Measurements from ENCODE around the gene HDGFL3. TPM values are rescaled to one million over a fixed set of nuclear protein-coding genes. Genes with fewer than 3 reads are reported as not detected.

The HDGFL3 gene
- total RNA-seq, 5 donors from 2014 or later (not counting 1 experiment from before 2014, with no cell fraction given), result 3.7 to 13.4 (median 9.9) TPM

- POLR2A ChIA-PET, result no interaction called here
- Mint-ChIP-seq H3K9me3 (no peaks in the 10 kb centered on the region), H3K36me3 (no peaks in the 10 kb centered on the region), H3K27me3 (peaks cover 8 to 14% of the 10 kb centered on the region in 2 donors), H3K27ac (no peak overlapping the region), H3K4me3 (no peak overlapping the region), H3K4me1 (no peaks in the 10 kb centered on the region)
- 100% methylated on average over 1 of the region's 3 CpGs for WGBS (ENCODE audit: insufficient coverage)
- no peak for ATAC-seq (replicated peaks in 1 of 4)
- DNase-seq, result no peak
- Histone ChIP-seq H3K4me3 (ENCODE audit: control insufficient read depth in 1 of 2, extremely low read depth in 1 of 2, low read length in 1 of 2) (no peak overlapping the region), H3K4me1 (ENCODE audit: control insufficient read depth in 1 of 2, extremely low read depth in 1 of 2, insufficient read depth in 2 of 2, low read length in 2 of 2) (no peaks in the 10 kb centered on the region), H3K27ac (ENCODE audit: low read length) (no peak overlapping the region), H3K9me3 (no peaks in the 10 kb centered on the region), H3K36me3 (ENCODE audit: control insufficient read depth in 2 of 2, extremely low read depth in 1 of 2, insufficient read depth in 1 of 2, low read length in 1 of 2) (no peaks in the 10 kb centered on the region), H3K27me3 (replicated peaks in 1 of 2; ENCODE audit: control insufficient read depth in 2 of 2, extremely low read depth in 1 of 2, insufficient read depth in 2 of 2, low read length in 1 of 2) (peaks cover 0 to 8% of the 10 kb centered on the region in 2 experiments)
- CTCF ChIA-PET, result interaction anchor here in 1 of 2 donors (0.7 kb wide), 1 partner anchor 9 kb away, joined by 3 read pairs; no protein-coding TSS in a partner anchor
These were observed 92.2 kb downstream of the HDGFL3 start for GRCh38 chr15:83115410-83115809.

- Mint-ChIP-seq H3K36me3 (no peaks in the 10 kb centered on the region), H3K4me3 (no peak overlapping the region), H3K9me3 (no peaks in the 10 kb centered on the region), H3K27me3 (peaks cover 14 to 17% of the 10 kb centered on the region in 2 donors), H3K4me1 (peaks cover 0 to 2% (median 0%) of the 10 kb centered on the region in 3 donors), H3K27ac (no peak overlapping the region)
- H3K36me3 ChIP-seq (ENCODE audit: control insufficient read depth in 2 of 2, extremely low read depth in 1 of 2, insufficient read depth in 1 of 2, low read length in 1 of 2), result no peaks in the 10 kb centered on the region
- ChIA-PET CTCF (interaction anchor here in 1 of 2 donors (0.7 kb wide), 1 partner anchor 10 kb away, joined by 3 read pairs; no protein-coding TSS in a partner anchor), POLR2A (no interaction called here)
- no peak for DNase-seq
- 100% methylated on average over 1 of the region's 6 CpGs for WGBS (ENCODE audit: insufficient coverage)
- H3K9me3 ChIP-seq, result no peaks in the 10 kb centered on the region
- no peaks in the 10 kb centered on the region for H3K4me1 ChIP-seq (ENCODE audit: control insufficient read depth in 1 of 2, extremely low read depth in 1 of 2, insufficient read depth in 2 of 2, low read length in 2 of 2)
- no peak overlapping the region for H3K27ac ChIP-seq (ENCODE audit: low read length)
- H3K4me3 ChIP-seq (ENCODE audit: control insufficient read depth in 1 of 2, extremely low read depth in 1 of 2, low read length in 1 of 2), result no peak overlapping the region
- peaks cover 0 to 13% of the 10 kb centered on the region in 2 experiments for H3K27me3 ChIP-seq (replicated peaks in 1 of 2; ENCODE audit: control insufficient read depth in 2 of 2, extremely low read depth in 1 of 2, insufficient read depth in 2 of 2, low read length in 1 of 2)
- ATAC-seq (replicated peaks in 1 of 4), result no peak
These were observed 92.8 kb downstream of the HDGFL3 start for GRCh38 chr15:83114856-83115255.

- H3K4me3 Mint-ChIP-seq, result no peak overlapping the region
- Histone ChIP-seq H3K27ac (ENCODE audit: low read length) (no peak overlapping the region), H3K4me1 (ENCODE audit: control insufficient read depth in 1 of 2, extremely low read depth in 1 of 2, insufficient read depth in 2 of 2, low read length in 2 of 2) (no peaks in the 10 kb centered on the region), H3K9me3 (no peaks in the 10 kb centered on the region), H3K27me3 (replicated peaks in 1 of 2; ENCODE audit: control insufficient read depth in 2 of 2, extremely low read depth in 1 of 2, insufficient read depth in 2 of 2, low read length in 1 of 2) (peaks cover 0 to 21% of the 10 kb centered on the region in 2 experiments), H3K4me3 (ENCODE audit: control insufficient read depth in 1 of 2, extremely low read depth in 1 of 2, low read length in 1 of 2) (no peak overlapping the region), H3K36me3 (ENCODE audit: control insufficient read depth in 2 of 2, extremely low read depth in 1 of 2, insufficient read depth in 1 of 2, low read length in 1 of 2) (no peaks in the 10 kb centered on the region)
- no peaks in the 10 kb centered on the region for H3K36me3 Mint-ChIP-seq
- H3K27ac Mint-ChIP-seq, result no peak overlapping the region
- H3K4me1 Mint-ChIP-seq, result peaks cover under 1 to 4% (median 3%) of the 10 kb centered on the region in 3 donors
- no peaks in the 10 kb centered on the region for H3K9me3 Mint-ChIP-seq
- no peak for DNase-seq
- CTCF ChIA-PET, result no interaction called here
- no peak for ATAC-seq (replicated peaks in 1 of 4)
- WGBS (ENCODE audit: insufficient coverage), result 90% methylated on average over 4 of the region's 5 CpGs
- H3K27me3 Mint-ChIP-seq, result peaks cover 21 to 24% of the 10 kb centered on the region in 2 donors
- POLR2A ChIA-PET, result no interaction called here
These were observed 93.5 kb downstream of the HDGFL3 start for GRCh38 chr15:83113881-83114674.

GRCh38 chr15:83112956-83113299 is 94.7 kb downstream of the HDGFL3 start:
- CTCF ChIA-PET, result no interaction called here

GRCh38 chr15:83112233-83112955 is 95.2 kb downstream of the HDGFL3 start:
- Mint-ChIP-seq H3K4me1 (peaks cover 9 to 16% (median 15%) of the 10 kb centered on the region in 3 donors), H3K27me3 (peaks cover 32 to 35% of the 10 kb centered on the region in 2 donors), H3K36me3 (no peaks in the 10 kb centered on the region), H3K27ac (no peak overlapping the region), H3K9me3 (no peaks in the 10 kb centered on the region), H3K4me3 (no peak overlapping the region)
- Histone ChIP-seq H3K27me3 (replicated peaks in 1 of 2; ENCODE audit: control insufficient read depth in 2 of 2, extremely low read depth in 1 of 2, insufficient read depth in 2 of 2, low read length in 1 of 2) (peaks cover 0 to 33% of the 10 kb centered on the region in 2 experiments), H3K4me3 (ENCODE audit: control insufficient read depth in 1 of 2, extremely low read depth in 1 of 2, low read length in 1 of 2) (no peak overlapping the region), H3K9me3 (no peaks in the 10 kb centered on the region), H3K4me1 (ENCODE audit: control insufficient read depth in 1 of 2, extremely low read depth in 1 of 2, insufficient read depth in 2 of 2, low read length in 2 of 2) (peaks cover 0 to 11% of the 10 kb centered on the region in 2 experiments), H3K36me3 (ENCODE audit: control insufficient read depth in 2 of 2, extremely low read depth in 1 of 2, insufficient read depth in 1 of 2, low read length in 1 of 2) (no peaks in the 10 kb centered on the region), H3K27ac (ENCODE audit: low read length) (no peak overlapping the region)
- POLR2A ChIA-PET, result no interaction called here
- ATAC-seq (replicated peaks in 1 of 4) (no peak), DNase-seq (no peak)
- CTCF ChIA-PET, result no interaction called here
- 65% methylated on average over 4 of the region's 8 CpGs for WGBS (ENCODE audit: insufficient coverage)

More at GRCh38 chr15:83112956-83113299, 94.7 kb downstream of the HDGFL3 start:
- WGBS (ENCODE audit: insufficient coverage), result 38% methylated on average over 2 of the region's 3 CpGs
- no peaks in the 10 kb centered on the region for H3K36me3 ChIP-seq (ENCODE audit: control insufficient read depth in 2 of 2, extremely low read depth in 1 of 2, insufficient read depth in 1 of 2, low read length in 1 of 2)
- H3K27ac Mint-ChIP-seq, result no peak overlapping the region
- no peaks in the 10 kb centered on the region for H3K9me3 ChIP-seq
- ATAC-seq (replicated peaks in 1 of 4) (no peak), DNase-seq (no peak)
- H3K36me3 Mint-ChIP-seq, result no peaks in the 10 kb centered on the region
- no peaks in the 10 kb centered on the region for H3K9me3 Mint-ChIP-seq
- no peak overlapping the region for H3K4me3 ChIP-seq (ENCODE audit: control insufficient read depth in 1 of 2, extremely low read depth in 1 of 2, low read length in 1 of 2)
- peaks cover 9 to 16% (median 15%) of the 10 kb centered on the region in 3 donors for H3K4me1 Mint-ChIP-seq
- H3K27me3 ChIP-seq (replicated peaks in 1 of 2; ENCODE audit: control insufficient read depth in 2 of 2, extremely low read depth in 1 of 2, insufficient read depth in 2 of 2, low read length in 1 of 2), result peaks cover 0 to 31% of the 10 kb centered on the region in 2 experiments
- POLR2A ChIA-PET, result no interaction called here
- H3K4me1 ChIP-seq (ENCODE audit: control insufficient read depth in 1 of 2, extremely low read depth in 1 of 2, insufficient read depth in 2 of 2, low read length in 2 of 2), result peaks cover 0 to 9% of the 10 kb centered on the region in 2 experiments
- peaks cover 32 to 35% of the 10 kb centered on the region in 2 donors for H3K27me3 Mint-ChIP-seq
- no peak overlapping the region for H3K4me3 Mint-ChIP-seq
- H3K27ac ChIP-seq (ENCODE audit: low read length), result no peak overlapping the region

- H3K27ac Mint-ChIP-seq, result no peak overlapping the region
- H3K36me3 Mint-ChIP-seq, result no peaks in the 10 kb centered on the region
- Histone ChIP-seq H3K4me3 (ENCODE audit: control insufficient read depth in 1 of 2, extremely low read depth in 1 of 2, low read length in 1 of 2) (no peak overlapping the region), H3K4me1 (ENCODE audit: control insufficient read depth in 1 of 2, extremely low read depth in 1 of 2, insufficient read depth in 2 of 2, low read length in 2 of 2) (peaks cover 0 to 14% of the 10 kb centered on the region in 2 experiments), H3K9me3 (no peaks in the 10 kb centered on the region), H3K27ac (ENCODE audit: low read length) (no peak overlapping the region), H3K27me3 (replicated peaks in 1 of 2; ENCODE audit: control insufficient read depth in 2 of 2, extremely low read depth in 1 of 2, insufficient read depth in 2 of 2, low read length in 1 of 2) (peaks cover 0 to 38% of the 10 kb centered on the region in 2 experiments), H3K36me3 (ENCODE audit: control insufficient read depth in 2 of 2, extremely low read depth in 1 of 2, insufficient read depth in 1 of 2, low read length in 1 of 2) (no peaks in the 10 kb centered on the region)
- POLR2A ChIA-PET, result no interaction called here
- peaks cover 37 to 41% of the 10 kb centered on the region in 2 donors for H3K27me3 Mint-ChIP-seq
- CTCF ChIA-PET, result no interaction called here
- H3K4me1 Mint-ChIP-seq, result peaks cover 14 to 21% (median 20%) of the 10 kb centered on the region in 3 donors
- 94% methylated on average over 2 of the region's 3 CpGs for WGBS (ENCODE audit: insufficient coverage)
- no peaks in the 10 kb centered on the region for H3K9me3 Mint-ChIP-seq
- ATAC-seq (replicated peaks in 1 of 4) (no peak), DNase-seq (no peak)
- no peak overlapping the region for H3K4me3 Mint-ChIP-seq
These were observed 96.5 kb downstream of the HDGFL3 start for GRCh38 chr15:83111149-83111548.

Measured in T-cell (primary cell).